GM13977 (cell line): ENCODE results near the gene ADAMTS13.

ENCODE experiments used
- DNase-seq: peaks from one replicate; pipeline ENCODE4 v3.0.0; 2012; ENCODE audit warnings: low spot score
- in situ Hi-C: fragments of 300-500 bp; cut with MboI; formaldehyde crosslinking; loops from one replicate; pipeline ENCODE4 v1.12.0; 2022; ENCODE audit warnings: low sequenced_read_pairs, low pct_unique_long_range_greater_than_20kb, mixed read lengths, inconsistent platforms; ENCODE audit not compliant: unreplicated experiment
- TF ChIP-seq, protein P1 (sequence below): IDR thresholded peaks from 2 replicates; pipeline ENCODE4 v1.5.1; 2012; ENCODE audit warnings: mild to moderate bottlenecking, control low read depth; ENCODE audit not compliant: insufficient read depth; ENCODE audit errors: extremely low read depth, missing control alignments

Gene ADAMTS13

GRCh38 chr9:133378408-133378962, 43.7 kb upstream of the ADAMTS13 start:
- TF ChIP-seq, protein P1, sequence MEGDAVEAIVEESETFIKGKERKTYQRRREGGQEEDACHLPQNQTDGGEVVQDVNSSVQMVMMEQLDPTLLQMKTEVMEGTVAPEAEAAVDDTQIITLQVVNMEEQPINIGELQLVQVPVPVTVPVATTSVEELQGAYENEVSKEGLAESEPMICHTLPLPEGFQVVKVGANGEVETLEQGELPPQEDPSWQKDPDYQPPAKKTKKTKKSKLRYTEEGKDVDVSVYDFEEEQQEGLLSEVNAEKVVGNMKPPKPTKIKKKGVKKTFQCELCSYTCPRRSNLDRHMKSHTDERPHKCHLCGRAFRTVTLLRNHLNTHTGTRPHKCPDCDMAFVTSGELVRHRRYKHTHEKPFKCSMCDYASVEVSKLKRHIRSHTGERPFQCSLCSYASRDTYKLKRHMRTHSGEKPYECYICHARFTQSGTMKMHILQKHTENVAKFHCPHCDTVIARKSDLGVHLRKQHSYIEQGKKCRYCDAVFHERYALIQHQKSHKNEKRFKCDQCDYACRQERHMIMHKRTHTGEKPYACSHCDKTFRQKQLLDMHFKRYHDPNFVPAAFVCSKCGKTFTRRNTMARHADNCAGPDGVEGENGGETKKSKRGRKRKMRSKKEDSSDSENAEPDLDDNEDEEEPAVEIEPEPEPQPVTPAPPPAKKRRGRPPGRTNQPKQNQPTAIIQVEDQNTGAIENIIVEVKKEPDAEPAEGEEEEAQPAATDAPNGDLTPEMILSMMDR = no peak
- in situ Hi-C loops = no loop called here
- no peak for DNase-seq

DNA sequence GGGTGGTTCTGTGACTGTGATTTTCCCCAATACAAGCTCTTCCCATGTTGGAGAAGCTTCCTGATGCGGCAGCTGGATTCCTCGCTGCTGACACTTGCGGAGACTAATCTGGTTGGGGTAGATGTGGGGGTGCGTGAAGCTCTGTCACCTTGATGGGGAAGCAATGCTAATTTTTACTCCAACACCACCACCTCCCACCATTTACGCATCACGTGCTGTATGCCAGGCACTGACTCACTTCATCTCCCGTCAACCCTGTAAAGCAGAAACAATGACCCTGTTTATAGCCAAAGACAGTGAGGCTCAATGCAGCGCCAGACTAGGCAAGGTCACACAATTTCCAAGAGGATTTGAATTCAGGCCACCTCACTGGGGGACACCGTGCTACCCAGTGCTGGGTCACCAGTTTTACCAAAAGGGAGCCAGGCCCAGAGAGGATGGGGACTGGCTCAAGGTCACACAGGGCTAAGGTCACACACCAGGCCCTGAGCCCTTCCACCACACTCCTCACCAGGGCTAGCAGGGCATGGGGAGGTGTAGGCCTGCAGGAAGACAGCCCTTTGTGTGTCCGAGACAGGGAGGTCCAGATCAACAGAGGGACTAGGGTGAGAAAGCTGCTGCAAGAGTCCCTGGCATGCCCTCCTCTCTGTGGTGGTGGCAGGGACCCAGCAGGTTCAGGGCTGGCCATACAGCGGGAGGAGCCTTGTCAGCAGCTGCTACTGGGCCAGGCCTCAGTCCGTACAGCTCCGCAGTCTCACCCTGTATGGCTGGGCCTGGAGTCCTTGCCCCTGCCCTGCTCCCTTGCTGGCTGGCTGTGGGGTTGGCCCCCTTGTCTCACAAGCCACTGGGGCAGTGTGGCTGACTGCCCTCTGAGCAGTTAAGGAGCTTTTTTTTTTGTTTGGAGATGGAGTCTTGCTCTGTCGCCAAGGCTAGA, 42.7 kb upstream of the ADAMTS13 start:
- in situ Hi-C loops = no loop called here
- TF ChIP-seq, protein P1 = no peak
- DNase-seq = no peak

DNA sequence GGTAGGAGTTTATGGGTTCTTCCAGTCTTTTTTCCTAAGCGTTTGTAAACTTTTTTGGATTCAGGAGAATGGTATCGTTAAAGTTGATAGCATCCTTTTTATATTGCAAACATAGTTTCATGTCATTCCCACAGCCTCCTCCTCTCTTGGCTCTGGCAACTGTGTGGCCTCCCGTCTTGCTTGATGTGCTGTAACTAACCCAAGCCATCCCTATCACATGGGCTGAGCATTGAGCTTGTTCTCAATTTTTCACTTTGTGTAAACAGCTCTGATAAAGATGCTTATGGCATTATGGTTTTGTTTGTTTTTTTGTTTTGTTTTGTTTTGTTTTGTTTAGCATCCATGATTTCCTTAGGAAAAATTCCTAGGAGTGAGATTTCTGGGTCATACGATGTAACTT, 41.4 kb upstream of the ADAMTS13 start:
- in situ Hi-C loops = no loop called here
- TF ChIP-seq, protein P1 = no peak
- no peak for DNase-seq

- DNase-seq = no peak
- TF ChIP-seq, protein P1 = no peak
- in situ Hi-C loops = no loop called here
Observed at GRCh38 chr9:133382507-133383141, 39.5 kb upstream of the ADAMTS13 start.

DNA sequence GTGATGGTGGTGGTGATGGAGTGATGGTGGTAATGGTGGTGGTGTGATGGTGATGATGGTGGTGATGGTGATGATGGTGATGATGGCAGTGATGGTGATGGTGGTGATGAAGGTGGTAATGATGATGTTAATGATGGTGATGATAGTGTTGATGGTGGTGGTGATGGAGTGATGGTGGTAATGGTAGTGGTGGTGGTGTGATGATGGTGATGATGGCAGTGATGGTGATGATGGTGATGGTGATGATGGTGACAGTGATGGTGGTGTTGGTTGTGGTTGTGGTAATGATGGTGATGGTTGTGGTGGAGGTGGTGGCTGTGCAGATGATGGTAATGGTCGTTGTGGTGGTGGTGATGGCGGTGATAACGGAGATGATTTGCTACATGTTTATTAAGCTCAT, 38.7 kb upstream of the ADAMTS13 start:
- in situ Hi-C loops = no loop called here
- no peak for DNase-seq
- TF ChIP-seq, protein P1 = no peak

DNA sequence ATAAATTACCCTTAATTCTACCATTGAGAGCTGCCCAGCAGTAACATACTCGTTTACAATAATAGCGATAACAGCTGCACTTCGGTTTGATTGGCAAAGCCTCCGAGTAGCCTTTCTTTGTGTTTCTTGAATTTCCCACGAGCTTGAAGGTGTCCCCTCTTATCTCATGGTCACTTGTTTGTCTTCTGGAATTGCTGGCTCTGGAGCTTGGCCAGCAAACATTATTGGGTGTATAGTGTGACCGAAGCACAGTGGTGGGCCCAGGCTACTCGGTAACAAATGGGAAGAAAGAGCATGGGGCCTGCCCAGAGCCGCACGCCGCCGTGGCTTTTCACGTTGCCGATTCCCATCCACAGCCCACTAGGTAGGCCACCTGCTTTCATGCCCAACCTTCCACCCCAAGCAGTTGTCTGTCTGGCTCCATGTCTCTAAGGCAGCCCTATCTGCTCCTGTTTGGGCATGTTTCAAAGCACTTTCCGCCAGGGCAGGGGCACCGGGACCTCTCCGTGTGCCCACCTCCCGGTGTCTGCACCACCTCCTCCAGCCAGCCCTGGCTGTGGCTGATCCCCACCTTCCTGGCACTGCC, 37.3 kb upstream of the ADAMTS13 start:
- no peak for DNase-seq
- in situ Hi-C loops = no loop called here
- TF ChIP-seq, protein P1 = no peak
